ENCODE measurements around the gene ZNF385C. TPM values are rescaled to one million over a fixed set of nuclear protein-coding genes. Genes with fewer than 3 reads are reported as not detected.
A peak's percentile ranks its signal among the peaks of the same experiment; 100 is the strongest.
"Not testable (repeated sequence)": the region's sequence is repeated elsewhere in the genome, so short reads cannot be mapped to it uniquely, and the experiment has no call there.

ZNF385C gene
- total RNA-seq, 1 experiment from 2014 or later = not detected

- Histone ChIP-seq H3K9me3 (ENCODE audit: low read length) (no peaks in the 10 kb centered on the region), H3K9me2 (replicated peaks; ENCODE audit: insufficient read depth, low read length) (0 out of 2 replicates have a peak, but pooled peaks cover 5% of the 10 kb centered on the region), H4K20me1 (ENCODE audit: insufficient read depth, low read depth, low read length) (no peaks in the 10 kb centered on the region; the same call in 1 of the 2 replicates), H2AFZ (ENCODE audit: low read length) (no peak overlapping the region), H3K36me3 (ENCODE audit: insufficient read depth, low read length) (peaks cover 16% of the 10 kb centered on the region; the same call in 1 of the 2 replicates), H3K27me3 (ENCODE audit: low read length) (no peaks in the 10 kb centered on the region), H3K4me2 (ENCODE audit: low read depth, low read length, poor library complexity, severe bottlenecking) (no peak overlapping the region), H3K9ac (ENCODE audit: low read length) (no peak overlapping the region), H3K79me2 (ENCODE audit: low read length) (peaks cover 21% of the 10 kb centered on the region), H3K27ac (ENCODE audit: low read length) (no peak overlapping the region), H3K4me3 (ENCODE audit: low read length) (no peak overlapping the region), H3K4me1 (ENCODE audit: low read length) (peaks cover 31% of the 10 kb centered on the region)
- DNase-seq = no peak
Observed at GRCh38 chr17:42023524-42024349, 74.5 kb downstream of the ZNF385C start.

GRCh38 chr17:42020845-42021244 lies 77.4 kb downstream of the ZNF385C start:
- Histone ChIP-seq H3K4me1 (ENCODE audit: low read length) (peaks cover 45% of the 10 kb centered on the region), H3K4me3 (ENCODE audit: low read length) (peak overlapping the region; percentile 99), H3K4me2 (ENCODE audit: low read depth, low read length, poor library complexity, severe bottlenecking) (peak overlapping the region; percentile 91), H3K36me3 (ENCODE audit: insufficient read depth, low read length) (peaks cover 16% of the 10 kb centered on the region; the same call in 1 of the 2 replicates), H3K27ac (ENCODE audit: low read length) (peak overlapping the region; percentile 23; the same call in 1 of the 2 replicates), H3K9ac (ENCODE audit: low read length) (peak overlapping the region; percentile 99), H3K79me2 (ENCODE audit: low read length) (peaks cover 46% of the 10 kb centered on the region)
- H2AFZ ChIP-seq (ENCODE audit: low read length); DNase-seq; H4K20me1 ChIP-seq (ENCODE audit: insufficient read depth, low read depth, low read length); H3K9me3 ChIP-seq (ENCODE audit: low read length); H3K9me2 ChIP-seq (replicated peaks; ENCODE audit: insufficient read depth, low read length); H3K27me3 ChIP-seq (ENCODE audit: low read length): not testable (repeated sequence)

- H3K4me1 ChIP-seq (ENCODE audit: low read length) = peaks cover 49% of the 10 kb centered on the region
- no peaks in the 10 kb centered on the region; the same call in 1 of the 2 replicates for H4K20me1 ChIP-seq (ENCODE audit: insufficient read depth, low read depth, low read length)
- DNase-seq = peak; percentile 97
- peak within 1 kb of the TSS; percentile 91 for H3K4me2 ChIP-seq (ENCODE audit: low read depth, low read length, poor library complexity, severe bottlenecking)
- peak within 1 kb of the TSS; percentile 99 for H3K4me3 ChIP-seq (ENCODE audit: low read length)
- peaks cover 57% of the 10 kb centered on the region for H3K79me2 ChIP-seq (ENCODE audit: low read length)
- peak within 1 kb of the TSS; percentile 55 for H3K27ac ChIP-seq (ENCODE audit: low read length)
- no peaks in the 10 kb centered on the region for H3K9me3 ChIP-seq (ENCODE audit: low read length)
- peak within 1 kb of the TSS; percentile 99 for H3K9ac ChIP-seq (ENCODE audit: low read length)
- H2AFZ ChIP-seq (ENCODE audit: low read length) = peak within 1 kb of the TSS; percentile 95
- H3K9me2 ChIP-seq (replicated peaks; ENCODE audit: insufficient read depth, low read length) = 0 out of 2 replicates have a peak, but pooled peaks cover 5% of the 10 kb centered on the region
- H3K36me3 ChIP-seq (ENCODE audit: insufficient read depth, low read length) = peaks cover 19% of the 10 kb centered on the region; the same call in 1 of the 2 replicates
- no peaks in the 10 kb centered on the region for H3K27me3 ChIP-seq (ENCODE audit: low read length)
Observed at GRCh38 chr17:42019509-42020404, 78.5 kb downstream of the ZNF385C start, which contains the start of gene NKIRAS2. Gene NKIRAS2 (plus strand): TSS chr17:42020090. CDS start chr17:42021578, 1,488 bp downstream.

- H2AFZ ChIP-seq (ENCODE audit: low read length) = no peak overlapping the region
- H3K4me3 ChIP-seq (ENCODE audit: low read length) = no peak overlapping the region
- H3K9me3 ChIP-seq (ENCODE audit: low read length) = no peaks in the 10 kb centered on the region
- H4K20me1 ChIP-seq (ENCODE audit: insufficient read depth, low read depth, low read length) = no peaks in the 10 kb centered on the region; the same call in 1 of the 2 replicates
- H3K27ac ChIP-seq (ENCODE audit: low read length) = no peak overlapping the region
- no peak for DNase-seq
- H3K36me3 ChIP-seq (ENCODE audit: insufficient read depth, low read length) = peaks cover 15% of the 10 kb centered on the region; the same call in 1 of the 2 replicates
- H3K9me2 ChIP-seq (replicated peaks; ENCODE audit: insufficient read depth, low read length) = 0 out of 2 replicates have a peak, but pooled peaks cover 5% of the 10 kb centered on the region
- H3K9ac ChIP-seq (ENCODE audit: low read length) = no peak overlapping the region
- peaks cover 41% of the 10 kb centered on the region for H3K4me1 ChIP-seq (ENCODE audit: low read length)
- H3K79me2 ChIP-seq (ENCODE audit: low read length) = peaks cover 64% of the 10 kb centered on the region
- no peak overlapping the region for H3K4me2 ChIP-seq (ENCODE audit: low read depth, low read length, poor library complexity, severe bottlenecking)
- no peaks in the 10 kb centered on the region for H3K27me3 ChIP-seq (ENCODE audit: low read length)
Observed at GRCh38 chr17:42018988-42019387, 79.3 kb downstream of the ZNF385C start.

- no peak for DNase-seq
- Histone ChIP-seq H4K20me1 (ENCODE audit: insufficient read depth, low read depth, low read length) (no peaks in the 10 kb centered on the region; the same call in 1 of the 2 replicates), H3K9me3 (ENCODE audit: low read length) (no peaks in the 10 kb centered on the region), H3K27me3 (ENCODE audit: low read length) (no peaks in the 10 kb centered on the region), H3K9ac (ENCODE audit: low read length) (peak overlapping the region; percentile 98), H3K27ac (ENCODE audit: low read length) (peak overlapping the region; percentile 37; the same call in 1 of the 2 replicates), H2AFZ (ENCODE audit: low read length) (no peak overlapping the region), H3K79me2 (ENCODE audit: low read length) (peaks cover 71% of the 10 kb centered on the region), H3K4me3 (ENCODE audit: low read length) (peak overlapping the region; percentile 82), H3K9me2 (replicated peaks; ENCODE audit: insufficient read depth, low read length) (0 out of 2 replicates have a peak, but pooled peaks cover 5% of the 10 kb centered on the region), H3K4me1 (ENCODE audit: low read length) (peaks cover 43% of the 10 kb centered on the region), H3K36me3 (ENCODE audit: insufficient read depth, low read length) (peaks cover 9% of the 10 kb centered on the region; the same call in 1 of the 2 replicates), H3K4me2 (ENCODE audit: low read depth, low read length, poor library complexity, severe bottlenecking) (peak overlapping the region; percentile 92)
Observed at GRCh38 chr17:42018339-42018738, 79.9 kb downstream of the ZNF385C start.

GRCh38 chr17:42017866-42018200 lies 80.4 kb downstream of the ZNF385C start:
- H3K4me3 ChIP-seq (ENCODE audit: low read length) = peak overlapping the region; percentile 82

GRCh38 chr17:42016941-42017865 lies 81.1 kb downstream of the ZNF385C start, which contains the start of gene DNAJC7:
Gene DNAJC7 (minus strand): TSS chr17:42017439. CDS start chr17:42017416, 23 bp downstream.
- Histone ChIP-seq H3K9me2 (replicated peaks; ENCODE audit: insufficient read depth, low read length) (0 out of 2 replicates have a peak, but pooled peaks cover 5% of the 10 kb centered on the region), H3K27ac (ENCODE audit: low read length) (peak within 1 kb of the TSS; percentile 74), H3K9ac (ENCODE audit: low read length) (peak within 1 kb of the TSS; percentile 98), H3K36me3 (ENCODE audit: insufficient read depth, low read length) (peaks cover 3% of the 10 kb centered on the region; the same call in 1 of the 2 replicates), H3K4me3 (ENCODE audit: low read length) (peak within 1 kb of the TSS; percentile 82), H3K4me1 (ENCODE audit: low read length) (peaks cover 45% of the 10 kb centered on the region), H3K27me3 (ENCODE audit: low read length) (no peaks in the 10 kb centered on the region), H2AFZ (ENCODE audit: low read length) (peak within 1 kb of the TSS; percentile 86), H4K20me1 (ENCODE audit: insufficient read depth, low read depth, low read length) (no peaks in the 10 kb centered on the region; the same call in 1 of the 2 replicates), H3K4me2 (ENCODE audit: low read depth, low read length, poor library complexity, severe bottlenecking) (peak within 1 kb of the TSS; percentile 92), H3K79me2 (ENCODE audit: low read length) (peaks cover 80% of the 10 kb centered on the region), H3K9me3 (ENCODE audit: low read length) (no peaks in the 10 kb centered on the region)
- peak; percentile 98 for DNase-seq

More at GRCh38 chr17:42017866-42018200, 80.4 kb downstream of the ZNF385C start:
- H3K9me2 ChIP-seq (replicated peaks; ENCODE audit: insufficient read depth, low read length) = 0 out of 2 replicates have a peak, but pooled peaks cover 5% of the 10 kb centered on the region
- H3K36me3 ChIP-seq (ENCODE audit: insufficient read depth, low read length) = peaks cover 9% of the 10 kb centered on the region; the same call in 1 of the 2 replicates
- H3K79me2 ChIP-seq (ENCODE audit: low read length) = peaks cover 76% of the 10 kb centered on the region
- H2AFZ ChIP-seq (ENCODE audit: low read length) = peak overlapping the region; percentile 32; the same call in 1 of the 2 replicates
- peak overlapping the region; percentile 92 for H3K4me2 ChIP-seq (ENCODE audit: low read depth, low read length, poor library complexity, severe bottlenecking)
- peak overlapping the region; percentile 98 for H3K9ac ChIP-seq (ENCODE audit: low read length)
- no peaks in the 10 kb centered on the region; the same call in 1 of the 2 replicates for H4K20me1 ChIP-seq (ENCODE audit: insufficient read depth, low read depth, low read length)
- peaks cover 45% of the 10 kb centered on the region for H3K4me1 ChIP-seq (ENCODE audit: low read length)
- H3K9me3 ChIP-seq (ENCODE audit: low read length) = no peaks in the 10 kb centered on the region
- H3K27ac ChIP-seq (ENCODE audit: low read length) = peak overlapping the region; percentile 37; the same call in 1 of the 2 replicates
- no peak for DNase-seq
- H3K27me3 ChIP-seq (ENCODE audit: low read length) = no peaks in the 10 kb centered on the region

Measured in Karpas-422 (cell line).